Mesendoderm (in vitro differentiated cells): ENCODE measurements around the gene LILRA2.
"Not testable (repeated sequence)": the region's sequence is repeated elsewhere in the genome, so short reads cannot be mapped to it uniquely, and the experiment has no call there.

Source experiments
- DNase-seq: peaks from one replicate; pipeline ENCODE4 v3.0.0; 2013
- H2AK5ac ChIP-seq: 2 replicates; pipeline ENCODE4 v1.6.1; 2013; ENCODE audit warnings: low read length, inconsistent platforms
- H2BK120ac ChIP-seq: 2 replicates; pipeline ENCODE4 v1.6.1; 2013; ENCODE audit warnings: low read depth, mild to moderate bottlenecking, low read length, moderate library complexity, mixed read lengths
- H2BK15ac ChIP-seq: replicated peaks from 2 replicates; pipeline ENCODE4 v1.6.1; 2013; ENCODE audit warnings: low read depth, mild to moderate bottlenecking, moderate library complexity
- H2BK5ac ChIP-seq: 2 replicates; pipeline ENCODE4 v1.6.1; 2013; ENCODE audit warnings: low read length, inconsistent platforms
- H3K18ac ChIP-seq: 2 replicates; pipeline ENCODE4 v1.6.1; 2013; ENCODE audit warnings: mild to moderate bottlenecking, low read length, mixed read lengths
- H3K23ac ChIP-seq: one replicate; pipeline ENCODE4 v1.6.1; 2013; ENCODE audit warnings: low read length
- H3K27ac ChIP-seq: 2 replicates; pipeline ENCODE4 v1.5.1; 2013; ENCODE audit warnings: low read depth, mild to moderate bottlenecking, inconsistent platforms, low read length, moderate library complexity
- H3K27me3 ChIP-seq: 2 replicates; pipeline ENCODE4 v1.6.1; 2013; ENCODE audit warnings: low read length, control low read depth, mild to moderate bottlenecking, inconsistent platforms; ENCODE audit not compliant: insufficient read depth, poor library complexity
- H3K36me3 ChIP-seq: 2 replicates; pipeline ENCODE4 v1.6.1; 2013; ENCODE audit warnings: low read length, inconsistent platforms; ENCODE audit not compliant: control insufficient read depth, insufficient read depth
- H3K4ac ChIP-seq: one replicate; pipeline ENCODE4 v1.6.1; 2013; ENCODE audit warnings: low read depth, mild to moderate bottlenecking, low read length, moderate library complexity
- H3K4me1 ChIP-seq: 2 replicates; pipeline ENCODE4 v1.6.1; 2013; ENCODE audit warnings: low read depth, low read length, inconsistent platforms; ENCODE audit not compliant: control insufficient read depth
- H3K4me2 ChIP-seq: 2 replicates; pipeline ENCODE4 v1.6.1; 2013; ENCODE audit warnings: low read length
- H3K4me3 ChIP-seq: 2 replicates; pipeline ENCODE4 v1.5.1; 2013; ENCODE audit warnings: mild to moderate bottlenecking, low read length
- H3K56ac ChIP-seq: one replicate; pipeline ENCODE4 v1.6.1; 2013; ENCODE audit warnings: low read length
- H3K79me1 ChIP-seq: 2 replicates; pipeline ENCODE4 v1.6.1; 2013; ENCODE audit warnings: low read length, inconsistent platforms
- H3K79me2 ChIP-seq: 2 replicates; pipeline ENCODE4 v1.6.1; 2013; ENCODE audit warnings: mild to moderate bottlenecking, low read length; ENCODE audit not compliant: control insufficient read depth, insufficient read depth
- H3K9ac ChIP-seq: 2 replicates; pipeline ENCODE4 v1.6.1; 2013; ENCODE audit warnings: low read length, inconsistent platforms
- H4K5ac ChIP-seq: one replicate; pipeline ENCODE4 v1.6.1; 2013; ENCODE audit warnings: low read length
- H4K8ac ChIP-seq: one replicate; pipeline ENCODE4 v1.6.1; 2013; ENCODE audit warnings: low read depth, mild to moderate bottlenecking, control low read depth, low read length, moderate library complexity
- WGBS: extraction: QIAGEN DNeasy Blood & Tissue Kit; methylation state at CpG from one replicate; pipeline ENCODE4 v1.1.7; 2013; ENCODE audit warnings: low lambda C conversion rate, missing lambda C conversion rate; ENCODE audit not compliant: insufficient coverage; ENCODE audit errors: extremely low coverage; 5-methylcytosine and 5-hydroxymethylcytosine counted together

The LILRA2 gene

DNA sequence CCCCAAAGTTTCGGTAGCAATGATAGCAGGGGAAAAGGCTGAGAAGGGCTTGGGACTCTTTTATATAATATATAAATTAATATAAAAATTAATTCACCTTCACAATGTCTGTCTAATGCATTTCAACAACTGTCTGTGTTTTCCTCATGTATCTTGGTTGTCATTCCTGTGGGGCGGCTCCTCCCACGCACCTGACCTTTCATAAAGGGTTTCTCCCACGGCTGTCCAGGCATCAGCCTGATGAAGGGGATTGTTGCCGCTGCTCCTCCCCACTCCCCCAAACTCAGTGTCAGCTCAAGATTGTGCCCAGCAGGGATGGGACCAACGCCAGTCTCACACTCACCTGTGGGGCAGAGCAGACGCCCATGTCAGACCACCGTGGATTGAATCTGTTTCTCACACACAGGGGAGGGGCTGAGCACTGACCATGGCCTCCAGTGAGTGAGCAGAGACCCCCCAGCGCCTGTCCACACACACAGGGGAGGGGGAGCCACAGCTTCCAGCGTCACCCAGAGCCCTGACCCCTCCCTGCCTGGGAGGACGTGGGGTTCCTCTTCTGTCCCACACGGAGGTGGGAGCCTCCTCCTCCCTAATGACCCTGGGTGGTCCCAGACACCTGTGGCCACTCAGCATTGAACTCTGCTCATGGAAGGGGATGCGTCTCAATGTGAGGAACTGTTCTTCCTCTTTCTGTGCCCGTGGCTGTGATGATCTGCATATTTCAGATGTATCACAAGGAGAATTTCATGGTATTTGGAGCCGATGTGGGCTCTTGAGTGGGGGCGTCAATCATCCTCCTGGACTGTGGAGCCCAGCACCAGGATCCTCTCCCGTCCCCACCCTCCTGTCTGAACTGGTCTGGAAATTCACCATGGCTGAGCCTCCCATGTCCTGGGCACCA lies 1.6 kb upstream of the LILRA2 start:
- H3K27ac ChIP-seq, H2BK120ac ChIP-seq: not testable (repeated sequence)
- WGBS = no CpG with 5 or more reads among the region's 17 CpGs

DNA sequence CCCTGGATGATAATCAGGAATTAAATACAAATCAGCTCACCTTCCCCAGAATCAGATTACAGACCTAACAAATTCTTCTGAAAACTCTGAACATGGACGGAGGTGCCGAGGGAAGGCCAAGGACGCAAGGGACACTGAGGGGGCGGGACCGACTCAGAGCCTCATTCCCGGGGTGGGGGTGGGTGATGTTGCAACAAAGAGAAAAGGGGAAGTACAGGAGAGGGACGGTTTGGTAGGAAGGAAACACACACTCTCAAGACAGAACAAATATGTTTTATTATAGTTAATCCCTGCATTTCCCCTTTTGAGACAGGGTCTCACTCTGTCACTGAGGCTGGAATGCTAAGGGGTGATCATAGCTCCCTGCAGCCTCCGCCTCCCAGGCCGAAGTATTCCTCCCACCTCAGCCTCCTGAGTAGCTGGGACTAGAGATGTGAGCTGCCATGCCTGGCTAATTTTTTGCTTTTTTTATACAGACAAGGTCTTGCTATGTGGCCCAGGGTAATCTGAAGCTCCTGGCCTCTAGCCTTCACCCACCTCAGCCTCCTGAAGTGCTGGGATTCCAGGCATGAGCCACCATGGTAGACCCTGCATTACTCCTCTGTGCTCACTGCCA lies 786 bp upstream of the LILRA2 start:
- Histone ChIP-seq H3K18ac (no peak overlapping the region), H3K4ac (no peak overlapping the region), H3K27ac (no peak overlapping the region), H2BK5ac (no peak overlapping the region), H3K56ac (no peak overlapping the region), H2BK120ac (no peak overlapping the region), H3K79me1 (no peaks in the 10 kb centered on the region), H4K5ac (no peak overlapping the region), H3K4me2 (no peak overlapping the region), H3K9ac (no peak overlapping the region), H4K8ac (no peak overlapping the region), H2AK5ac (no peak overlapping the region), H3K79me2 (no peaks in the 10 kb centered on the region), H3K36me3 (no peaks in the 10 kb centered on the region), H3K4me1 (no peaks in the 10 kb centered on the region), H3K23ac (no peak overlapping the region), H2BK15ac (no peak overlapping the region), H3K27me3 (no peaks in the 10 kb centered on the region), H3K4me3 (no peak overlapping the region)
- no peak for DNase-seq
- WGBS = no CpG with 5 or more reads among the region's 9 CpGs

More for the DNA sequence above, 1.6 kb upstream of the LILRA2 start:
- H3K18ac ChIP-seq, H3K27me3 ChIP-seq, H2BK15ac ChIP-seq, H3K4ac ChIP-seq, H2BK5ac ChIP-seq, H3K79me1 ChIP-seq, H4K8ac ChIP-seq, H4K5ac ChIP-seq, H3K9ac ChIP-seq, DNase-seq, H3K56ac ChIP-seq, H3K79me2 ChIP-seq, H3K4me2 ChIP-seq, H3K4me1 ChIP-seq, H3K36me3 ChIP-seq, H3K23ac ChIP-seq, H3K4me3 ChIP-seq, H2AK5ac ChIP-seq: not testable (repeated sequence)

DNA sequence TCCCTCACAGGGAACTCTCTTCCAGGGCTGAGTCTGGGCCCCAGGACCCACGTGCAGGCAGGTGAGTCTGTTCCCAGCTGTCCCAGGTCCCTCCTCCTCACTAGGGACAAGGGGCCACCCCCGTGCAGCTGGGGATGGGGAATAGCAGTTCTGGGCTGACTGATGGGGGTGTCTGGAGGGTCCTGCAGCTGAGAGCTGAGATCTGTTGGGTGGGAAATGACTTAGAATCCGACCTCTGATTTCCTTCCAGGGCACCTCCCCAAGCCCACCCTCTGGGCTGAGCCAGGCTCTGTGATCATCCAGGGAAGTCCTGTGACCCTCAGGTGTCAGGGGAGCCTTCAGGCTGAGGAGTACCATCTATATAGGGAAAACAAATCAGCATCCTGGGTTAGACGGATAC lies 461 bp downstream of the LILRA2 start:
- Histone ChIP-seq H4K5ac (no peak overlapping the region), H3K27me3 (no peaks in the 10 kb centered on the region), H2BK5ac (no peak overlapping the region), H3K9ac (no peak overlapping the region), H2BK15ac (no peak overlapping the region), H3K23ac (no peak overlapping the region), H3K18ac (no peak overlapping the region), H3K56ac (no peak overlapping the region), H3K4me3 (no peak overlapping the region), H3K36me3 (no peaks in the 10 kb centered on the region), H3K4me1 (no peaks in the 10 kb centered on the region), H2BK120ac (no peak overlapping the region), H4K8ac (no peak overlapping the region), H3K79me1 (no peaks in the 10 kb centered on the region), H3K4ac (no peak overlapping the region), H3K27ac (no peak overlapping the region), H3K79me2 (no peaks in the 10 kb centered on the region), H3K4me2 (no peak overlapping the region), H2AK5ac (no peak overlapping the region)
- no peak for DNase-seq
- no CpG with 5 or more reads among the region's 4 CpGs for WGBS

DNA sequence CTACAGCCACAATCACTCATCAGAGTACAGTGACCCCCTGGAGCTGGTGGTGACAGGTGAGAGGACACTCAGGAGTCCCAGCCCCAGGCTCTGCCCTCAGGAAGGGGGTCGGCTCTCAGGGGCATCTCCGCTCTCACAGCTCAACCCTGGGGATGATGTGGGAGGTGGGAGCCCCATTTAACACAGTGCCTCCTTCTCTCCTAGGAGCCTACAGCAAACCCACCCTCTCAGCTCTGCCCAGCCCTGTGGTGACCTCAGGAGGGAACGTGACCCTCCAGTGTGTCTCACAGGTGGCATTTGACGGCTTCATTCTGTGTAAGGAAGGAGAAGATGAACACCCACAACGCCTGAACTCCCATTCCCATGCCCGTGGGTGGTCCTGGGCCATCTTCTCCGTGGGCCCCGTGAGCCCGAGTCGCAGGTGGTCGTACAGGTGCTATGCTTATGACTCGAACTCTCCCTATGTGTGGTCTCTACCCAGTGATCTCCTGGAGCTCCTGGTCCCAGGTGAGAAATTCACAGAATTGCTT lies 1.0 kb downstream of the LILRA2 start:
- no peak overlapping the region for H3K18ac ChIP-seq
- H3K4me2 ChIP-seq = no peak overlapping the region
- no peaks in the 10 kb centered on the region for H3K4me1 ChIP-seq
- H3K27me3 ChIP-seq = no peaks in the 10 kb centered on the region
- H4K5ac ChIP-seq = no peak overlapping the region
- H2BK15ac ChIP-seq = no peak overlapping the region
- no peaks in the 10 kb centered on the region for H3K79me1 ChIP-seq
- H3K79me2 ChIP-seq = no peaks in the 10 kb centered on the region
- WGBS = no CpG with 5 or more reads among the region's 12 CpGs
- no peak overlapping the region for H3K4ac ChIP-seq
- H2BK5ac ChIP-seq = no peak overlapping the region
- H2AK5ac ChIP-seq = no peak overlapping the region
- H3K56ac ChIP-seq = no peak overlapping the region
- no peak overlapping the region for H3K4me3 ChIP-seq
- H2BK120ac ChIP-seq = no peak overlapping the region
- no peak overlapping the region for H4K8ac ChIP-seq
- H3K9ac ChIP-seq = no peak overlapping the region
- no peak overlapping the region for H3K23ac ChIP-seq
- no peak overlapping the region for H3K27ac ChIP-seq
- DNase-seq = no peak
- H3K36me3 ChIP-seq = no peaks in the 10 kb centered on the region

DNA sequence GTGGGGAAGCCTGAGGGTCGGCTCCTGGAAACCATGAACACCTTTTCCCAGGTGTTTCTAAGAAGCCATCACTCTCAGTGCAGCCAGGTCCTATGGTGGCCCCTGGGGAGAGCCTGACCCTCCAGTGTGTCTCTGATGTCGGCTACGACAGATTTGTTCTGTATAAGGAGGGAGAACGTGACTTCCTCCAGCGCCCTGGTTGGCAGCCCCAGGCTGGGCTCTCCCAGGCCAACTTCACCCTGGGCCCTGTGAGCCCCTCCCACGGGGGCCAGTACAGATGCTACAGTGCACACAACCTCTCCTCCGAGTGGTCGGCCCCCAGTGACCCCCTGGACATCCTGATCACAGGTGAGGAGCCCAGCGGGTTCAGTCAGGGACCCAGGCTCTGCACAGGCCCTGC lies 1.6 kb downstream of the LILRA2 start:
- H3K18ac ChIP-seq, H3K9ac ChIP-seq, H3K4ac ChIP-seq, H3K4me1 ChIP-seq, H4K5ac ChIP-seq, H2BK15ac ChIP-seq, H2AK5ac ChIP-seq, H3K4me2 ChIP-seq, H2BK5ac ChIP-seq, H2BK120ac ChIP-seq, H3K56ac ChIP-seq, H3K36me3 ChIP-seq, H3K23ac ChIP-seq, H4K8ac ChIP-seq, H3K4me3 ChIP-seq, H3K27ac ChIP-seq, H3K79me2 ChIP-seq, H3K27me3 ChIP-seq, DNase-seq, H3K79me1 ChIP-seq: not testable (repeated sequence)
- WGBS = no CpG with 5 or more reads among the region's 9 CpGs
